Measurements from ENCODE around the gene GPR17.

Gene GPR17

GRCh38 chr2:127627740-127628571 is 18.0 kb upstream of the GPR17 start:
- no peaks in the 10 kb centered on the region for H3K36me3 ChIP-seq
- no peaks in the 10 kb centered on the region for H3K4me1 ChIP-seq
- H3K4me3 ChIP-seq (ENCODE audit: low read depth, low read length): no peak overlapping the region
- H3K9me3 ChIP-seq: no peaks in the 10 kb centered on the region
- no peaks in the 10 kb centered on the region for H3K27me3 ChIP-seq
- DNase-seq: peak; percentile 1
- TF ChIP-seq CTCF (IDR thresholded peaks at IDR 0.05; ENCODE audit: low read depth, low read length): no peak

- no peaks in the 10 kb centered on the region for H3K36me3 ChIP-seq
- no peaks in the 10 kb centered on the region for H3K9me3 ChIP-seq
- no peaks in the 10 kb centered on the region; the same call in 1 of the 2 replicates for H3K4me1 ChIP-seq
- H3K4me3 ChIP-seq (ENCODE audit: low read depth, low read length): no peak overlapping the region
- TF ChIP-seq CTCF (IDR thresholded peaks at IDR 0.05; ENCODE audit: low read depth, low read length): no peak
- DNase-seq: no peak
- no peaks in the 10 kb centered on the region for H3K27me3 ChIP-seq
Observed at GRCh38 chr2:127628767-127629614, 17.0 kb upstream of the GPR17 start.

- DNase-seq: no peak
- H3K27me3 ChIP-seq: no peaks in the 10 kb centered on the region
- TF ChIP-seq CTCF (IDR thresholded peaks at IDR 0.05; ENCODE audit: low read depth, low read length): no peak
- no peak overlapping the region for H3K4me3 ChIP-seq (ENCODE audit: low read depth, low read length)
- H3K36me3 ChIP-seq: no peaks in the 10 kb centered on the region
- no peaks in the 10 kb centered on the region; the same call in 1 of the 2 replicates for H3K4me1 ChIP-seq
- no peaks in the 10 kb centered on the region for H3K9me3 ChIP-seq
Observed at GRCh38 chr2:127629637-127630036, 16.3 kb upstream of the GPR17 start.

GRCh38 chr2:127630096-127630863 is 15.7 kb upstream of the GPR17 start:
- no peak for TF ChIP-seq CTCF (IDR thresholded peaks at IDR 0.05; ENCODE audit: low read depth, low read length)
- no peaks in the 10 kb centered on the region; the same call in 1 of the 2 replicates for H3K4me1 ChIP-seq
- no peaks in the 10 kb centered on the region for H3K9me3 ChIP-seq
- no peaks in the 10 kb centered on the region for H3K27me3 ChIP-seq
- H3K36me3 ChIP-seq: no peaks in the 10 kb centered on the region
- no peak for DNase-seq
- no peak overlapping the region for H3K4me3 ChIP-seq (ENCODE audit: low read depth, low read length)

GRCh38 chr2:127630864-127631540 is 15.0 kb upstream of the GPR17 start:
- DNase-seq: no peak
- no peak for TF ChIP-seq CTCF (IDR thresholded peaks at IDR 0.05; ENCODE audit: low read depth, low read length)
- Histone ChIP-seq H3K27me3 (no peaks in the 10 kb centered on the region), H3K4me3 (ENCODE audit: low read depth, low read length) (no peak overlapping the region), H3K36me3 (no peaks in the 10 kb centered on the region), H3K4me1 (no peaks in the 10 kb centered on the region; the same call in 1 of the 2 replicates), H3K9me3 (no peaks in the 10 kb centered on the region)

Data from BE2C (cell line).